ENCODE data around the gene CFAP74. TPM values are rescaled to one million over a fixed set of nuclear protein-coding genes. Genes with fewer than 3 reads are reported as not detected.

Gene CFAP74
- total RNA-seq, 4 donors from 2014 or later = 0.35 to 1.1 (median 0.83) TPM; not detected in 1

DNA sequence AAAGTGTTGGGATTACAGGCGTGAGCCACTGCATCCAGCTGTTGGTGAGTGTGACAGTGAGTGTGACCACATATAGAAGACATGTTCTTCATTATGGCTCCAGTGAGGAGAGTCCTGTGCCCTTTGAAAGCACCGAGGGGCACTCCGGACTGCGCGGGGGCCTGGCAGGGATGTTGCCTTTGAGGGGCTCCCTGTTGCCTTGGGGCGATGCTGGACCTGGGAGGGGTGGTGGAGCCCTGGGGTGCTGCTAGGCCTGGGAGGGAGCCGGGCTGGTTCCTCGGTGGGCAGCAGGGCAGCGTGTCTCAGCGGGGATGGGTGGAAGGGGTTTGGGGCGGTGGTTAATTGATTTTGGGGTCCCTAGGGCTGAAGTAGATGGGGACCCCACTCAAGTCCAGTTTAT is 25.5 kb downstream of the CFAP74 start:
- no peak overlapping the region for H3K4me3 ChIP-seq
- H3K27me3 ChIP-seq = no peaks in the 10 kb centered on the region
- no peaks in the 10 kb centered on the region for H3K4me1 ChIP-seq
- DNase-seq = no peak
- H3K36me3 ChIP-seq = no peaks in the 10 kb centered on the region
- TF ChIP-seq, protein P1, sequence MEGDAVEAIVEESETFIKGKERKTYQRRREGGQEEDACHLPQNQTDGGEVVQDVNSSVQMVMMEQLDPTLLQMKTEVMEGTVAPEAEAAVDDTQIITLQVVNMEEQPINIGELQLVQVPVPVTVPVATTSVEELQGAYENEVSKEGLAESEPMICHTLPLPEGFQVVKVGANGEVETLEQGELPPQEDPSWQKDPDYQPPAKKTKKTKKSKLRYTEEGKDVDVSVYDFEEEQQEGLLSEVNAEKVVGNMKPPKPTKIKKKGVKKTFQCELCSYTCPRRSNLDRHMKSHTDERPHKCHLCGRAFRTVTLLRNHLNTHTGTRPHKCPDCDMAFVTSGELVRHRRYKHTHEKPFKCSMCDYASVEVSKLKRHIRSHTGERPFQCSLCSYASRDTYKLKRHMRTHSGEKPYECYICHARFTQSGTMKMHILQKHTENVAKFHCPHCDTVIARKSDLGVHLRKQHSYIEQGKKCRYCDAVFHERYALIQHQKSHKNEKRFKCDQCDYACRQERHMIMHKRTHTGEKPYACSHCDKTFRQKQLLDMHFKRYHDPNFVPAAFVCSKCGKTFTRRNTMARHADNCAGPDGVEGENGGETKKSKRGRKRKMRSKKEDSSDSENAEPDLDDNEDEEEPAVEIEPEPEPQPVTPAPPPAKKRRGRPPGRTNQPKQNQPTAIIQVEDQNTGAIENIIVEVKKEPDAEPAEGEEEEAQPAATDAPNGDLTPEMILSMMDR (IDR thresholded peaks at IDR 0.05) = no peak
- TF ChIP-seq POLR2A (IDR thresholded peaks at IDR 0.05) = no peak
- no peak overlapping the region for H3K27ac ChIP-seq
- no peaks in the 10 kb centered on the region for H3K9me3 ChIP-seq

DNA sequence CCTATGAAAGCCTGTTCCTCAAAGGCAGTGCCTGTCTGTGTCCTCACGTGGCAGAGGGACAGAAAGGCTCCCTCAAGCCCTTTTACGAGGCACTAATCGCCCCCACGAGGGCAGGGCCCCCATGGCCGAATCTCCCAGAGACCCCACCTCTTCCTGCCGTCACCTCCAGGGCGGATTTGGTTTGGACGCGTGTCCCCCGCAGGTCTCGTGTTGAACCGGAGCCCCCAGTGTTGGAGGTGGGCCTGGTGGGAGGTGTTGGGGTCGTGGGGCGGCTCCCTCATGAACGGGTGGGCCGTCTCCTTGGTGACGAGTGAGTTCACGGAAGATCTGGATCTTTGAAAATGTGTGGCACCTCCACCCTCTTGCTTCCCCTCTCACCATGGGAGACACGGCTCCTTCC is 27.6 kb downstream of the CFAP74 start:
- Histone ChIP-seq H3K36me3 (no peaks in the 10 kb centered on the region), H3K27me3 (no peaks in the 10 kb centered on the region), H3K4me3 (no peak overlapping the region), H3K9me3 (no peaks in the 10 kb centered on the region), H3K4me1 (no peaks in the 10 kb centered on the region), H3K27ac (no peak overlapping the region)
- no peak for DNase-seq
- TF ChIP-seq, protein P1 (IDR thresholded peaks at IDR 0.05) = no peak
- no peak for TF ChIP-seq POLR2A (IDR thresholded peaks at IDR 0.05)

DNA sequence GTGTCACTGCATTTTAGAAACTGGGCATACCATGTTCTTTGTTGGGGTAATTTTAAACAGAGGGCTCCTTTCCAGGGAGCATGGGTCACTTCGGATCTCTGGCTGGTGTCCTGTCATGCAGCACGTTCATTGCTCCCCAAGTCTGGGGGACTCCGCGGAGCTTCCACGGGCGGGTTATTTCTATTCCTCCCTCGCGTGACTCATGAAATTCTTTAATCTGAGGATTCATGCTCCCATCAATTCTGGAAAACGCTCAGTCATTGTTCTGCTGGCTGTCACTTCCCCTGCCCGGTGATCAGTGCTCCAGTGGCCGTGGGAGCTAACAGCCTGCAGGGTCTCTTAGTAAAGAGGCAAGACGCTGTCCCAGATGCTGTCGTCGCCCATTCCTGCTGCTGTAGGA is 28.1 kb downstream of the CFAP74 start:
- Histone ChIP-seq H3K27ac (no peak overlapping the region), H3K4me3 (no peak overlapping the region), H3K36me3 (no peaks in the 10 kb centered on the region), H3K27me3 (no peaks in the 10 kb centered on the region), H3K4me1 (no peaks in the 10 kb centered on the region), H3K9me3 (no peaks in the 10 kb centered on the region)
- TF ChIP-seq, protein P1 (IDR thresholded peaks at IDR 0.05) = no peak
- TF ChIP-seq POLR2A (IDR thresholded peaks at IDR 0.05) = no peak
- no peak for DNase-seq

DNA sequence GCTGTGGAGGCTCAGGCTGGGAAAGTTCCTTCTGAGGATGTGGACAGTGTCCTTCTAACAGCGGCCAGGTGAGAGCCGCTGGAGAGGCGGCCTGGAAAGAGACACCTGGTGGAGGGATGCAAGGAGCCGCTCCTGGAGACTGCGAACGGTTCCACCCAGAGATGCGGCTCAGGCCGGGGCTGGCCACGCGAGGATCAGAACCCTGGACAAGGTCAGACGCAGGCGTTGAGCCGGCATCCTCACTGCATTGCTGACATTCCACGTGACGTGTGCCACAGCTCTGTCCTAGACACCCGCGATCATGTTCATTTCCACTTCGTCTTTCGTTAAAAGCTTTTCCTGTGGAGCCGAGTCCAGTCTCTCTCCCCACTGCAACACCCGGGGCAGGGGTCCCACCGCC is 28.8 kb downstream of the CFAP74 start:
- Histone ChIP-seq H3K27me3 (no peaks in the 10 kb centered on the region), H3K4me3 (no peak overlapping the region)

DNA sequence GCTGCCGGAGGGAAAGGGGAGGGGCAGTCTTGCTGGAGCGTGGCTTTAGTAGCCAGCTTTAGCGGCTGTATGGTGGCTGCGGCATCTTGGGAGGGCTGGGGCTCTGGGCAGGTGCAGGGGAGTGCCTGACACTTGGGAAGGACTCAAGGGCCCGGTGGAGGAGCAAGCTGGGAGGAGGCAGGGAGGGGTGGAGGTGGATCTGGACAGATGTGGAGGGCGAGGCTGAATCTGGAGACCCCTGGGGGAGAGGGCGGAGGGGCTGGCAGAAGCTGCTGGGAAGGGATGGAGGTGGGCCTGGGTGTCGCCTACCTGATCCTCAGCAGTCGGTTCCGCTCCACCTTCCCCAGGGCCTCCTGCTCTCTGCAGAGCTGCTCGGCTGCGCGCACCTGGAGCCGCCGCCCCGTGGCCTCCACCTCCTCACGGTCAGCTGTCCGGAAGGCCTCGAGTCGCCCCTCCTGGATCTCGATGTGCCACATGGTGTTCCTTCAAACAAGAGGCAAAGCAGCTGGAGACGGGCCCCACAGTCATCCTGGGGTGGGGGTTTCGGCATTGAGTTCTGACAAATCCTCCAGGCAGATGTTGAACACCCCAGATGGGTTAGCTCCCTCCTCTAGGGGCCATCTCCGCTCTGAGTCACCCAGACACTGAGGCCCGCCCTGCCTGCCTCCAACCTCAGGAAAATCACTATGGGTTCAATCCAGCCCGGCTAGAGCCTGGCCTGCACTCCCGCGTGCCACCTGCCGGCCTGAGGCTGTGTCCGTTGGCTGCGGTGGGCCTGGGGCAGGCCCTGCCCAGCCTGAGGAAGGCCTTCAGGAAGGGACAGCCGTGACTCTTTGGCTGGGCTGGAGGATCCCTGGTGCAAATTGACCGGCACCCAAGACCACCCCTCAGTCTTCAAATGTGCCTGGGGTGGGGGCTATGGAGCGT is 29.6 kb downstream of the CFAP74 start:
- Histone ChIP-seq H3K27ac (no peak overlapping the region), H3K4me3 (no peak overlapping the region), H3K27me3 (no peaks in the 10 kb centered on the region), H3K36me3 (no peaks in the 10 kb centered on the region), H3K4me1 (no peaks in the 10 kb centered on the region), H3K9me3 (no peaks in the 10 kb centered on the region)
- no peak for DNase-seq
- TF ChIP-seq, protein P1 (IDR thresholded peaks at IDR 0.05) = no peak

More for the DNA sequence above, 28.8 kb downstream of the CFAP74 start:
- no peaks in the 10 kb centered on the region for H3K9me3 ChIP-seq
- TF ChIP-seq, protein P1 (IDR thresholded peaks at IDR 0.05) = no peak
- no peak for TF ChIP-seq POLR2A (IDR thresholded peaks at IDR 0.05)
- H3K27ac ChIP-seq = no peak overlapping the region
- no peaks in the 10 kb centered on the region for H3K4me1 ChIP-seq
- no peak for DNase-seq
- H3K36me3 ChIP-seq = no peaks in the 10 kb centered on the region

All from Peyer's patch (tissue), 4 donors.